Fibroblast of lung (primary cell): ENCODE measurements around the gene SLC37A1.

ENCODE experiments used
- EZH2 ChIP-seq: IDR thresholded peaks from 2 replicates; pipeline ENCODE4 v1.5.1; 2012; ENCODE audit warnings: low read length, control low read depth, mild to moderate bottlenecking; ENCODE audit errors: missing control alignments
- TF ChIP-seq, protein P1 (sequence below), 2 donors: IDR thresholded peaks in 1 of 2; conservative IDR thresholded peaks in 1 of 2; 1 replicate in 1 of 2; 2 replicates in 1 of 2; pipeline ENCODE4 v1.5.1; 2011 to 2012; ENCODE audit warnings: low read length in 2 of 2, control low read depth in 1 of 2, inconsistent platforms in 1 of 2, low read depth in 1 of 2, mild to moderate bottlenecking in 1 of 2

DNA sequence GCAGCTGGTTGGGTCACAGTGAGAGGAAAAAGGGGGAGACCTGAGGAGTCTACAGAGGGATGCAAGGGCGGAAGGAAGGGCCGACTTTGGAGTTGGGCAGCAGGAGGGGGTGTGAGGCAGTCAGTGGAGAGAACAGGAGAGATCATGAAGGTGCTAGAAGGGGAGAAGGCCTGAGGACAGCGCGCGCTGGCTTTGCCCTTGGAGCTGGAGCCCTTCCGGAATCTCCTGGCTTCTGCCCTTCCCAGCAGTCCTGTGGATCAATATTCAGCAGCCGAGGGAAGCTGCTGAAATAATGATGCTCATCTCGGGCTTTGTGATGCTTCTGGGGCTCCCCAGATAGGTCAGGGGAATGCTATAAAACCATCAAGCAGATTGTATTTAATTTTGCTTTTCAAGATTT lies 26.7 kb downstream of the SLC37A1 start:
- TF ChIP-seq, protein P1, sequence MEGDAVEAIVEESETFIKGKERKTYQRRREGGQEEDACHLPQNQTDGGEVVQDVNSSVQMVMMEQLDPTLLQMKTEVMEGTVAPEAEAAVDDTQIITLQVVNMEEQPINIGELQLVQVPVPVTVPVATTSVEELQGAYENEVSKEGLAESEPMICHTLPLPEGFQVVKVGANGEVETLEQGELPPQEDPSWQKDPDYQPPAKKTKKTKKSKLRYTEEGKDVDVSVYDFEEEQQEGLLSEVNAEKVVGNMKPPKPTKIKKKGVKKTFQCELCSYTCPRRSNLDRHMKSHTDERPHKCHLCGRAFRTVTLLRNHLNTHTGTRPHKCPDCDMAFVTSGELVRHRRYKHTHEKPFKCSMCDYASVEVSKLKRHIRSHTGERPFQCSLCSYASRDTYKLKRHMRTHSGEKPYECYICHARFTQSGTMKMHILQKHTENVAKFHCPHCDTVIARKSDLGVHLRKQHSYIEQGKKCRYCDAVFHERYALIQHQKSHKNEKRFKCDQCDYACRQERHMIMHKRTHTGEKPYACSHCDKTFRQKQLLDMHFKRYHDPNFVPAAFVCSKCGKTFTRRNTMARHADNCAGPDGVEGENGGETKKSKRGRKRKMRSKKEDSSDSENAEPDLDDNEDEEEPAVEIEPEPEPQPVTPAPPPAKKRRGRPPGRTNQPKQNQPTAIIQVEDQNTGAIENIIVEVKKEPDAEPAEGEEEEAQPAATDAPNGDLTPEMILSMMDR (conservative IDR thresholded peaks at IDR 0.05 in 1 of 2, IDR thresholded peaks at IDR 0.05 in 1 of 2; ENCODE audit: low read depth in 1 of 2, low read length in 2 of 2) = no peak
- TF ChIP-seq EZH2 = no peak
